T-helper 1 cell treated with Interleukin-12 subunit alpha and Interleukin-12 subunit beta and Interleukin-4 antibody, amounts not matched to agents 30 ng/mL and 1 ng/mL, for 36 hours (primary cell): ENCODE measurements around the gene FAAP20. TPM values are rescaled to one million over a fixed set of nuclear protein-coding genes. Genes with fewer than 3 reads are reported as not detected.

Experiments
- intact Hi-C: fragments of 100-400 bp; cut with micrococcal nuclease; formaldehyde crosslinking; loops from one replicate; pipeline ENCODE4 v1.15.1; 2024
- total RNA-seq: library from RNA; stranded (reverse); gene quantifications from 2 replicates; pipeline ENCODE4 v1.2.3, GENCODE V29; 2022

The FAAP20 gene
- total RNA-seq, 1 donor from 2014 or later, result 42.6 TPM

DNA sequence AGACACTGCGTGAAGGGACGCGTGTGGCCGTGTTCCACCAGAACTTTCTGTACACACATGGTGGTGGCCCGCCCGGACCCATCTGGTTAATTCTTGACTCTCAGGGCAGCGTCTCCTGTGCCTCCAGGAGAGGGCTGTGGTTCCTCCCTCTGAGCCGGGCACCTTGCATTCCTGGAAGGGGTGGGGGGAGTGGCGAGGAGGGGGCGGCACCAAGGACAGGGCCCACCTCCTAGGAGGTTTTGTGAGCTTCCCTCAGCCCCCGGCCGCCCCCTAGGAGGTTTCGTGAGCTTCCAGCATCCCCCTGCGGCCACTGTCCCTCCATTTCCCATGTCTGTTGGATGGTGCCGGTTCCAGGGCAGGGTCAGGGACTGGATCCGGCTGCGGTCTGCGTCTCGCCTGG, 28.9 kb downstream of the FAAP20 start:
- intact Hi-C loops, result no loop called here

GRCh38 chr1:2163205-2163604, 31.4 kb downstream of the FAAP20 start:
- intact Hi-C loops, result no loop called here

GRCh38 chr1:2160451-2161300, 33.9 kb downstream of the FAAP20 start:
- intact Hi-C loops, result no loop called here

DNA sequence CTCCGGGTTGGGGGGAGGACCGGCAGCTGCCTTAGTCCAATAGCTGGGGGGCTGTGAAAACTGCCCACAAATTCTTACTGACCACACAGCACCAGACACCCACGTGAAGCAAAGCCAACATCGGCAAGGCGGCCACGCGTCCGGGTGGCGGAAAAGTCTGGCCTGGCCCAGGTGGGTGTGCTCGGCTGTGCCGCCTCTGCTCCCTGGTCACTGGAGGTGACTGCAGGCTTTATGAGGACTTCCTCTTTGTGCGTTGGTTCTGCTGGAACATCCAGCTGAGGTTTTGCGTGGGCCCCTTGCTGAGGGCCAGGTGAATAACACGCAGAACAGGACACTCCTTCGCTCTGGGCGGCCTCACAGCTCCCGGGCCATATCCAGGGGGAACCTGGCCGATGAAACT, 35.4 kb downstream of the FAAP20 start:
- intact Hi-C loops, result no loop called here

DNA sequence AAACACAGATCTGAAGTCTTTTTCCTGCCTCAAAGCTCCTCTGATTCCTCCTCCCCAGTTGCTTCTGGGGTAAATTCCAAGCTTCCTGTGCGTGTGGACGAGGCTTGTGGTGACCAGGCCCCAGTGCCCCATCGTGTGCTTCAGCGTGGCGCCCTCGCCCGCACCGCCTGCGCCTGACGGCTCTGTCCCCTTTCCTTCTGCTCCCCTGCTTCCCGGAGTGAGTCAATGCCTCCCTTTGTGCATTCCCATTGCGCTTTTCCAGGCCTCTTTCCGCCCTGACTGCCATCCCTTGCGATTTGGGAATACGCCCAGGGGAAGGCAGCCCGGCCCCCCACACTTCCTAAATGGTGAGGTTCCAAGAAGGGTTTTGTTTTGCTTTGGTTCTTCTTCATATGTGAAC, 36.3 kb downstream of the FAAP20 start:
- intact Hi-C loops, result no loop called here

DNA sequence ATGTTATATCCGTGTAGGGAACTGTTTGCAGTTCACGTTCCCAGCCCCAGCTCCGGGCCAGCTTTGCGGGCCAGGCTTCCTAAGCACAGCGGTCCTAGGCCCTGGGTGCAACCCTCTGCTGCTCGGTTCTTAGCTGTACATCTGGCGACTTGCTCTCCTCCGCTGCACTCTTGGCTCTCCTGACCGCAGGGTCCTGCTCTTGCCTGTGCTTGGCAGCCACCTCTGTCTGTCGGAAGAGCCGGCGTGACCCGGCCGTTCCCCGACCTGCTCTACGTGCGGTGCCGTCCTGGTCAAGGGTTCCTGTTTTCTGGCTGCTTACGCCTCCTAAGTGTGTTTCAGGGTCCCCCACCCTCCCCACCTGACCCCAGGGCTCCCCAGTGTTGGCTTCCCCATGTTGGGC, 36.7 kb downstream of the FAAP20 start:
- intact Hi-C loops, result no loop called here

DNA sequence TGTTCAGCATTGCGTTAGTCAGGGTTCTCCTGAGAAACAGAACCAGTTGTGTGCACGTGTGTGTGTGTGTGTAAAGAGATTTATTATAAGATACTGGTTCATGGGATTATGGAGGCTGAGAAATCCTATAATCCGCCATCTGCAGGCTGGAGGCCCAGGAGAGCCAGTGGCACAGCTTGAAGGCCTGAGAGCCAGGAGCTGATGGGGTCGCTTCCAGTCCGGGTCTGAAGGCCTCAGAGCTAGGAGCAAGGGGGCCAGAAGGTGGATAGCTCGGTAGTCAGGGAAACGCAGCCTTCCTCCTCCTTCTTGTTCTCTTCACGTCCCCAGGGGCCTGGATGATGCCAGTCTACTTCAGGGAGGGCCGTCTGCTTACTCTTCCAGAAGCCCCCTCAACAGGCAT, 37.7 kb downstream of the FAAP20 start:
- intact Hi-C loops, result no loop called here

- intact Hi-C loops, result no loop called here
These were observed 38.8 kb downstream of the FAAP20 start for GRCh38 chr1:2155788-2156187.

GRCh38 chr1:2155147-2155598, 39.4 kb downstream of the FAAP20 start:
- intact Hi-C loops, result no loop called here

DNA sequence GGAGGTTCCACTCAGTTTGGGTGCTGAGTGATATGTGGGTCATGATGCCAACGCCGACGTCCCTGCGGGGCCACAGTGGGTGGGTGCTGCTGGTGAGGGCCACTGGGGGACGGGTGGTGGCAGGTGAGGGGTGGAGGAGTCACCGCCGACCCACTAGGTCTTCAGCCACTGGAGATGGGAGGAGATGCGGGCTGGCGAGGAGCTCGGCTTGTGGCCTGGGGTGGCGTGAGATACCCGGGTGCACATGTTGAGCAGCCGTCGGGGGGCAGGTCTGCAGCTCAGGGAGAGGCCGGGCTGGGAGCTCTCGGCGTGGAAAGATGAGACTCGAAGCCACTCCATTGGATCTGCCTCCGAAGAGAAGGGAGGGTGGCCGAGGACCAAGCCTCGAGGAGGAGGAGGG, 40.5 kb downstream of the FAAP20 start:
- intact Hi-C loops, result no loop called here

- intact Hi-C loops, result no loop called here
These were observed 41.6 kb downstream of the FAAP20 start for GRCh38 chr1:2152954-2153353.

- intact Hi-C loops, result no loop called here
These were observed 42.7 kb downstream of the FAAP20 start for GRCh38 chr1:2151911-2152310.

- intact Hi-C loops, result no loop called here
These were observed 43.3 kb downstream of the FAAP20 start for GRCh38 chr1:2151252-2151651.

DNA sequence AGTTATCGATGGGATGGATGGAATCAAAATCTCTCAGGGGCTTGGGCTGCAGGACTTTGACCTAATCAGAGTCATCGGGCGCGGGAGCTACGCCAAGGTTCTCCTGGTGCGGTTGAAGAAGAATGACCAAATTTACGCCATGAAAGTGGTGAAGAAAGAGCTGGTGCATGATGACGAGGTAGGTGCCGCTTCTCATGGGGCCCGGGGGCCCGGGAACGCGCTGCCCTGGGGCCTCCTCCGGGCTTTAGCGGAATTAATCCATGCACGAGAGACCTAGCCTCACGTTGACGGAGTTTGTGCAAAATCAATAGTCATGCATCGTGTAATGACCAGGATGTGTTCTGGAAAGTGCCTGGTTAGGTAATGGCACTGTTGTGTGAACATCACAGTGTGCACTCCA, 43.8 kb downstream of the FAAP20 start:
- intact Hi-C loops, result no loop called here

DNA sequence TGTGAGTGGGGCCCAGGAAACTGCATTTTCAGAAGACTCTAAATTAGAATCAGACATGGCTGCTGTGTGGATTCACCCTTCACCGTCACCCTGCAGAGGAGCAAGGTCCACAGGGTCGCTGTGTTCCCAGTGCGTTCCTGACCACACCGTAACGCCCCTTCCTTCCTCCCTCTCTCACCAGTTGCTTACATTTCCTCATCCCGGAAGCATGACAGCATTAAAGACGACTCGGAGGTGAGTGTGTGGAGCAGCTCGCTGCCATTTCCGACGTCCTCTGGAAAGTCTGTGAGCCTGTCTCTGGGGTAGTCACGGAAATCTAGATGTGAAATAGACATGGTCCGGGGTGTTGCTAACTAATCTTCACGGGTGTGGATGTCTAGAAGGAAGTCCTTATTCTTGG, 45.9 kb downstream of the FAAP20 start:
- intact Hi-C loops, result loop anchor here (1.0 kb wide), 1 partner anchor 40 kb away; no protein-coding TSS in a partner anchor

GRCh38 chr1:2147869-2148268, 46.7 kb downstream of the FAAP20 start:
- intact Hi-C loops, result loop anchor here (1.0 kb wide), 1 partner anchor 40 kb away; no protein-coding TSS in a partner anchor

DNA sequence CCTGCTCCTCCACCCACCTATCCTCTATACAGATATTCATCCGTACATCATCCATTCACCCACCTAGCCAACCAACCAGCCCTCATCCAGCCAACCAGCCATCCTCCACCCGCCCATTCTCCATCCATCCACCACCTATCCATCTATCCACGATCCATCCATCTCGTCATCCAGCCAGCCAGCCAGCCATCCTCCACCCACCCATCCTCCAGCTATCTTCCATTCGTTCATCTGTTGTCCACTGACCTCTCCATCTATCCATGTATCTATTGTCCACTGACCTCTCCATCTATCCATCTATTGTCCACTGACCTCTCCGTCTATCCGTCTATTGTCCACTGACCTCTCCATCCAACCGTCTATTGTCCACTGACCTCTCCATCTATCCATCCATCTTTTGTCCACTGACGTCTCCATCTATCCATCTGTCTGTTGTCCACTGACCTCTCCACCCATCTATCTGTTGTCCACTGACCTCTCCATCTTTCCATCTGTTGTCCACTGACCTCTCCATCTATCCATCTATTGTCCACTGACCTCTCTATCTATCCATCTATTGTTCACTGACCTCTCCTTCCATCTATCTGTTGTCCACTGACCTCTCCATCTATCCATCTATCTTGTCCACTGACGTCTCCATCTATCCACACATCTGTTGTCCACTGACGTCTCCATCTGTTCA, 47.6 kb downstream of the FAAP20 start:
- intact Hi-C loops, result loop anchor here (1.0 kb wide), 1 partner anchor 14 kb away; no protein-coding TSS in a partner anchor

DNA sequence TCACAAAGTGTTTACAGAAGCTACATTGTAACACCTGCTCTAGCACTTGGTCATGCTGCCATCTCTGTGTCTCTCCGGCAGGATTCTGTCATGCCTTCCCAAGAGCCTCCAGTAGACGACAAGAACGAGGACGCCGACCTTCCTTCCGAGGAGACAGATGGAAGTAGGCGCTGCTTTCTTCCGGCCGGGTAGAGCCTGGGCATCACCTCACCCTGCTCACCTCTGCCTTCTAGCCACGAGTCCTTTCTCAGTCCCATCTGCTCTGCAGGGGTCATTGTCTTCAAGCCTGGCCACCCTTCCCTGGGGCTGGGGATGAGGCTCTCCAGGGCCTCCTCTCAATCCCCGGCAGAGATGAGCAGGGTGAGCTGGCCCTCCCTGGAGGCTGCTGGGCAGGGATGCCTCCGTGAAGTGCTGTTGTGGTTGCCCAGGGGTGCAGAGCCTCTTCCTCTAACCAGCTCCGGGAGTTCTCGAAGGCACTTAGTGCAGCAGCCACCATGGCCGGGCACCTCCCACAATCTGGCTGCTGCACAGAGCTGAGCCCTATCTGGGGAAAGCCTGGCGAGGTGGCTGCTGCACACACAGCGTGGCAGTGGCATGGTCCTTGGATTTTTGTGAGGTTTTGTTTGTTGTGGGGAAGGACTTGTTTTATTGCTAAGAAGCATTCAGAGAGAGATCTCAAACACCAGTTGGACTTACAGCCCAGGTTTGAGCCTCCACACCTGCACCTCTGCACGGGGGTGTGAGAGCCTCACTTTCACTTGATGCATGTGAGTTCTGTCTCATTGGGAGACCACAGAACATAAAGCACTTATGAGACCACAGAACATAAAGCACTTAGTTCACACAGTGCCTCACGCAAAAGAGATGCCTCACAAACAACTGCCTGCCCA, 48.4 kb downstream of the FAAP20 start:
- intact Hi-C loops, result loop anchor here (1.0 kb wide), 1 partner anchor 13 kb away; no protein-coding TSS in a partner anchor

- intact Hi-C loops, result no loop called here
These were observed 50.0 kb downstream of the FAAP20 start for GRCh38 chr1:2144501-2145090.

GRCh38 chr1:2143814-2144500, 50.6 kb downstream of the FAAP20 start:
- intact Hi-C loops, result no loop called here
